Fibroblast of lung (primary cell): ENCODE measurements around the gene KIF18A. TPM values are rescaled to one million over a fixed set of nuclear protein-coding genes. Genes with fewer than 3 reads are reported as not detected.

Experiments used
- DNase-seq, 2 donors: peaks; one replicate each; pipeline versions ENCODE4 v3.0.0 to v3.0.0-alpha.2; 2010; ENCODE audit warnings: low read depth in 2 of 2
- H2AFZ ChIP-seq: 2 replicates; pipeline ENCODE4 v1.5.1; 2012; ENCODE audit warnings: low read length, control low read depth, inconsistent platforms
- H3K27ac ChIP-seq: 2 replicates; pipeline ENCODE4 v1.5.1; 2011; ENCODE audit warnings: low read length, control low read depth; ENCODE audit not compliant: insufficient read depth
- H3K27me3 ChIP-seq: 2 replicates; pipeline ENCODE4 v1.5.1; 2011; ENCODE audit warnings: mild to moderate bottlenecking, low read length; ENCODE audit not compliant: control insufficient read depth, insufficient read depth
- H3K36me3 ChIP-seq: 2 replicates; pipeline ENCODE4 v1.5.1; 2011; ENCODE audit warnings: low read length; ENCODE audit not compliant: control insufficient read depth, insufficient read depth
- H3K4me1 ChIP-seq: 2 replicates; pipeline ENCODE4 v1.5.1; 2011; ENCODE audit warnings: low read length; ENCODE audit not compliant: control insufficient read depth, insufficient read depth; ENCODE audit errors: extremely low read depth
- H3K4me2 ChIP-seq: 2 replicates; pipeline ENCODE4 v1.5.1; 2011; ENCODE audit warnings: low read length, control low read depth; ENCODE audit not compliant: insufficient read depth; ENCODE audit errors: extremely low read depth
- H3K4me3 ChIP-seq, 4 experiments: fragments of 200-600 bp in 1 of 4; sonication (generic) in 1 of 4; replicated peaks in 1 of 4; 2 replicates each; pipeline ENCODE4 v1.5.1; 2011 to 2016; ENCODE audit warnings: low read length in 4 of 4, low read depth in 3 of 4, mild to moderate bottlenecking in 3 of 4, control low read depth in 2 of 4, inconsistent platforms in 1 of 4, mixed read lengths in 1 of 4; ENCODE audit not compliant: insufficient read depth in 1 of 4; ENCODE audit errors: control extremely low read depth in 1 of 4
- H3K79me2 ChIP-seq: 2 replicates; pipeline ENCODE4 v1.5.1; 2012; ENCODE audit warnings: mild to moderate bottlenecking, low read length, inconsistent platforms; ENCODE audit not compliant: control insufficient read depth, insufficient read depth
- H3K9ac ChIP-seq: 2 replicates; pipeline ENCODE4 v1.5.1; 2011; ENCODE audit warnings: mild to moderate bottlenecking, low read length, control low read depth; ENCODE audit not compliant: insufficient read depth
- H3K9me3 ChIP-seq: 2 replicates; pipeline ENCODE4 v1.5.1; 2012; ENCODE audit warnings: low read depth, low read length; ENCODE audit not compliant: control insufficient read depth, insufficient read depth
- H4K20me1 ChIP-seq: 2 replicates; pipeline ENCODE4 v1.5.1; 2011; ENCODE audit warnings: low read length; ENCODE audit not compliant: control insufficient read depth, insufficient read depth; ENCODE audit errors: extremely low read depth
- EZH2 ChIP-seq: IDR thresholded peaks from 2 replicates; pipeline ENCODE4 v1.5.1; 2012; ENCODE audit warnings: low read length, control low read depth, mild to moderate bottlenecking; ENCODE audit errors: missing control alignments
- polyA plus RNA-seq, 2 donors: library from polyadenylated mRNA; depleted of rRNA in 1 of 2; stranded (reverse) in 1 of 2; unstranded in 1 of 2; fragments of >200 nt; gene quantifications; 2 replicates each; pipeline ENCODE4 v1.2.1, GENCODE V29; 2011 to 2012; ENCODE audit warnings: missing spikeins in 1 of 2
- total RNA-seq: library from RNA; depleted of rRNA; stranded (reverse); fragments of >200 nt; gene quantifications from 2 replicates; pipeline ENCODE4 v1.2.1, GENCODE V29; 2014
- TF ChIP-seq, protein P1 (sequence below), 2 donors: IDR thresholded peaks in 1 of 2; conservative IDR thresholded peaks in 1 of 2; 1 replicate in 1 of 2; 2 replicates in 1 of 2; pipeline ENCODE4 v1.5.1; 2011 to 2012; ENCODE audit warnings: low read length in 2 of 2, control low read depth in 1 of 2, inconsistent platforms in 1 of 2, low read depth in 1 of 2, mild to moderate bottlenecking in 1 of 2

Gene KIF18A
- total and polyA plus RNA-seq, 2 donors (not counting 1 experiment from before 2014, with no cell fraction given), result 5.8 to 12.6 TPM

DNA sequence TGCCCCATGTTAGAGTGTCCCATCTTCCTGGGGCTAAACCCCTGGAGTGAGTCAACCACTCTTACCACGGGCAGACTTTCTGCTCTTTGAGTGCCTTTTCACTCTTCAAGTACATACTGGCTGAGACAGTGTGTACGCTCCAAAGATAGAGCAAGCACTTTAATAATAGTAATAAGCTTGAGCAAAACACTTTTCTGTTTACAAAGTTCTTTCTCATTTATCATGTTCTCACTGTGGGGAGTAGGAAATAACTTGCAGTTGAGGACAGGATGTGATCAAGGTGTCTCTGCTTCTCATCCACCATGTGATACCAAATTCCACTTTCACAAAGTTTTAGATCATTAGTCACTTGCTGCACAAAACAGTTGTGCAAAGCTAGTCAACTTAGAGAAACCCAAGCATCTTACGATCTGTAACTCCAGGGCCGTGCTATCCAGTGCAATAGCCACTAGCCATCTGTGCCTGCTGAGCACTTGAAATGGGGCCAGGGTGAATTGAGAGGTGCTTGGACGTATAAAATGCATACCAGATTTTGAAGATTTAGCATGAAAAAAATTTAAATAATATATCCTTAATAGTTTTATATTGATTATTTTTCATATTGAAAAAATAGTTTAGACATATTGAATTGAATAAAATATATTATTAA is 135.3 kb downstream of the KIF18A start:
- no peak overlapping the region for H2AFZ ChIP-seq
- peak in 1 of 2 donors; percentile 50 for DNase-seq
- no peaks in the 10 kb centered on the region for H4K20me1 ChIP-seq
- H3K4me1 ChIP-seq, result no peaks in the 10 kb centered on the region
- H3K36me3 ChIP-seq, result no peaks in the 10 kb centered on the region
- no peak overlapping the region for H3K27ac ChIP-seq
- H3K9me3 ChIP-seq, result no peaks in the 10 kb centered on the region
- TF ChIP-seq EZH2, result no peak
- TF ChIP-seq, protein P1, sequence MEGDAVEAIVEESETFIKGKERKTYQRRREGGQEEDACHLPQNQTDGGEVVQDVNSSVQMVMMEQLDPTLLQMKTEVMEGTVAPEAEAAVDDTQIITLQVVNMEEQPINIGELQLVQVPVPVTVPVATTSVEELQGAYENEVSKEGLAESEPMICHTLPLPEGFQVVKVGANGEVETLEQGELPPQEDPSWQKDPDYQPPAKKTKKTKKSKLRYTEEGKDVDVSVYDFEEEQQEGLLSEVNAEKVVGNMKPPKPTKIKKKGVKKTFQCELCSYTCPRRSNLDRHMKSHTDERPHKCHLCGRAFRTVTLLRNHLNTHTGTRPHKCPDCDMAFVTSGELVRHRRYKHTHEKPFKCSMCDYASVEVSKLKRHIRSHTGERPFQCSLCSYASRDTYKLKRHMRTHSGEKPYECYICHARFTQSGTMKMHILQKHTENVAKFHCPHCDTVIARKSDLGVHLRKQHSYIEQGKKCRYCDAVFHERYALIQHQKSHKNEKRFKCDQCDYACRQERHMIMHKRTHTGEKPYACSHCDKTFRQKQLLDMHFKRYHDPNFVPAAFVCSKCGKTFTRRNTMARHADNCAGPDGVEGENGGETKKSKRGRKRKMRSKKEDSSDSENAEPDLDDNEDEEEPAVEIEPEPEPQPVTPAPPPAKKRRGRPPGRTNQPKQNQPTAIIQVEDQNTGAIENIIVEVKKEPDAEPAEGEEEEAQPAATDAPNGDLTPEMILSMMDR (conservative IDR thresholded peaks at IDR 0.05 in 1 of 2, IDR thresholded peaks at IDR 0.05 in 1 of 2; ENCODE audit: low read depth in 1 of 2, low read length in 2 of 2), result no peak
- H3K4me2 ChIP-seq, result no peak overlapping the region
- no peak overlapping the region for H3K4me3 ChIP-seq
- no peaks in the 10 kb centered on the region for H3K79me2 ChIP-seq
- H3K9ac ChIP-seq, result no peak overlapping the region
- H3K27me3 ChIP-seq, result no peaks in the 10 kb centered on the region

DNA sequence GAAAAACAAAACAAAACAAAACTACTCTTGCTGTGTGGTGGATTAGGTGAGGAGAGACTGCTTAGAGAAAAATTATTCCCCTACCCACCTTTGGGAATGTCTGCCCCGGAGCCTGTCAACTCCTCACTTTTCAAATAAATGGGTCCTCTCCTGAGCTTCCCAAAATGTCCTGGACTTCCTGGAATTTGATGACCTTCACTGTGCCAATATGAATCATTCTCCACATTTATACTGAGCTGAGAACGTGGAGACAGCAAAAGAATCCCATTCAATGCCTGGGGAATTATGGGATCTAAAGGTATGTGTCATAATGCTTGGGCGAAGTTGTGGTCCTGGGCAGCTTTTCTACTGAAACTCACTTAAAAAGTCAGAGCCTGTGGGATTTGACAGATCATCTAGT is 136.8 kb downstream of the KIF18A start:
- Histone ChIP-seq H3K9ac (no peak overlapping the region), H3K4me1 (no peaks in the 10 kb centered on the region), H3K4me2 (no peak overlapping the region), H2AFZ (no peak overlapping the region), H3K27ac (no peak overlapping the region), H3K79me2 (no peaks in the 10 kb centered on the region), H3K27me3 (no peaks in the 10 kb centered on the region), H3K36me3 (no peaks in the 10 kb centered on the region), H3K9me3 (no peaks in the 10 kb centered on the region), H4K20me1 (no peaks in the 10 kb centered on the region), H3K4me3 (no peak overlapping the region)
- TF ChIP-seq EZH2, result no peak
- TF ChIP-seq, protein P1 (conservative IDR thresholded peaks at IDR 0.05 in 1 of 2, IDR thresholded peaks at IDR 0.05 in 1 of 2; ENCODE audit: low read depth in 1 of 2, low read length in 2 of 2), result no peak
- peak in 1 of 2 donors; percentile 55 for DNase-seq

Other genes with a start within 250 kb of the KIF18A start
- gene METTL15, start 232 bp upstream of the KIF18A start, total RNA-seq, result 20.5 and 28.4 TPM in 2 replicates
- gene METTL15, start 232 bp upstream of the KIF18A start, polyA plus RNA-seq, result 8.8 and 9.9 TPM in 2 replicates